ENCODE measurements around the gene RNASEH2A.
A peak's percentile ranks its signal among the peaks of the same experiment; 100 is the strongest.

- TF ChIP-seq EZH2 (IDR thresholded peaks at IDR 0.05; ENCODE audit: insufficient read depth, poor library complexity, severe bottlenecking) = no peak
- TF ChIP-seq EZH2phosphoT487 (IDR thresholded peaks at IDR 0.05; ENCODE audit: insufficient read depth, low read depth) = 0 out of 2 replicates have a peak, but pooled peaks have one; percentile 25
Observed at GRCh38 chr19:12838886-12839756, 32.7 kb downstream of the RNASEH2A start.
